Activated CD4-positive, alpha-beta T cell treated with anti-CD3 and anti-CD28 coated beads, Interleukin-2, amount 10 ng/mL, durations not matched to agents 24 days and 14 days (primary cell): Measurements from ENCODE around the gene NCOR1. TPM values are rescaled to one million over a fixed set of nuclear protein-coding genes. Genes with fewer than 3 reads are reported as not detected.
A peak's percentile ranks its signal among the peaks of the same experiment; 100 is the strongest.
"Not testable (repeated sequence)": the region's sequence is repeated elsewhere in the genome, so short reads cannot be mapped to it uniquely, and the experiment has no call there.

Source experiments
- DNase-seq: peaks from one replicate; pipeline ENCODE4 v3.0.0; 2022
- H3K27ac Mint-ChIP-seq: one replicate; pipeline ENCODE4 v1.8.0; 2022; ENCODE audit warnings: mild to moderate bottlenecking, mixed read lengths
- H3K27me3 Mint-ChIP-seq: one replicate; pipeline ENCODE4 v1.8.0; 2022; ENCODE audit warnings: mixed read lengths
- H3K36me3 Mint-ChIP-seq: one replicate; pipeline ENCODE4 v1.8.0; 2022; ENCODE audit warnings: low read depth, mild to moderate bottlenecking, mixed read lengths
- H3K4me1 Mint-ChIP-seq: one replicate; pipeline ENCODE4 v1.8.0; 2021; ENCODE audit warnings: mixed read lengths
- H3K4me3 Mint-ChIP-seq: one replicate; pipeline ENCODE4 v1.8.0; 2022; ENCODE audit warnings: mild to moderate bottlenecking, moderate library complexity, mixed read lengths
- H3K9me3 Mint-ChIP-seq: one replicate; pipeline ENCODE4 v1.8.0; 2021; ENCODE audit warnings: mixed read lengths
- intact Hi-C: fragments of 100-400 bp; cut with micrococcal nuclease; formaldehyde crosslinking; loops from one replicate; pipeline ENCODE4 v1.15.1; 2023
- total RNA-seq: library from RNA; stranded (reverse); gene quantifications from 2 replicates; pipeline ENCODE4 v1.2.3, GENCODE V29; 2022

NCOR1 gene
- total RNA-seq, 1 donor from 2014 or later = 133 TPM

GRCh38 chr17:16081507-16082087 is 133.7 kb downstream of the NCOR1 start:
- Mint-ChIP-seq H3K27ac (no peak overlapping the region), H3K4me3 (no peak overlapping the region), H3K36me3 (peaks cover 76% of the 10 kb centered on the region), H3K9me3 (peaks cover 8% of the 10 kb centered on the region), H3K27me3 (no peaks in the 10 kb centered on the region), H3K4me1 (peaks cover 11% of the 10 kb centered on the region)
- intact Hi-C loops = no loop called here
- no peak for DNase-seq

- peaks cover 7% of the 10 kb centered on the region for H3K4me1 Mint-ChIP-seq
- no peak for DNase-seq
- intact Hi-C loops = no loop called here
- peaks cover 6% of the 10 kb centered on the region for H3K9me3 Mint-ChIP-seq
- H3K4me3 Mint-ChIP-seq = no peak overlapping the region
- H3K27ac Mint-ChIP-seq = no peak overlapping the region
- H3K36me3 Mint-ChIP-seq = peaks cover 74% of the 10 kb centered on the region
- H3K27me3 Mint-ChIP-seq = no peaks in the 10 kb centered on the region
Observed at GRCh38 chr17:16080366-16080765, 135.0 kb downstream of the NCOR1 start.

- Mint-ChIP-seq H3K27me3 (no peaks in the 10 kb centered on the region), H3K4me3 (no peak overlapping the region), H3K27ac (no peak overlapping the region), H3K36me3 (peaks cover 57% of the 10 kb centered on the region), H3K9me3 (no peaks in the 10 kb centered on the region), H3K4me1 (peaks cover 2% of the 10 kb centered on the region)
- DNase-seq = no peak
- intact Hi-C loops = no loop called here
Observed at GRCh38 chr17:16075949-16076348, 139.4 kb downstream of the NCOR1 start.

- peaks cover 2% of the 10 kb centered on the region for H3K4me1 Mint-ChIP-seq
- no peak overlapping the region for H3K4me3 Mint-ChIP-seq
- H3K9me3 Mint-ChIP-seq = no peaks in the 10 kb centered on the region
- DNase-seq = no peak
- no peaks in the 10 kb centered on the region for H3K27me3 Mint-ChIP-seq
- H3K27ac Mint-ChIP-seq = no peak overlapping the region
- peaks cover 61% of the 10 kb centered on the region for H3K36me3 Mint-ChIP-seq
- intact Hi-C loops = no loop called here
Observed at GRCh38 chr17:16074423-16074822, 140.9 kb downstream of the NCOR1 start.

GRCh38 chr17:16073845-16074244 is 141.5 kb downstream of the NCOR1 start:
- no peak for DNase-seq
- Mint-ChIP-seq H3K4me3 (no peak overlapping the region), H3K27me3 (no peaks in the 10 kb centered on the region), H3K27ac (no peak overlapping the region), H3K9me3 (no peaks in the 10 kb centered on the region), H3K36me3 (peaks cover 60% of the 10 kb centered on the region), H3K4me1 (peaks cover 3% of the 10 kb centered on the region)
- intact Hi-C loops = no loop called here

- no peak overlapping the region for H3K27ac Mint-ChIP-seq
- DNase-seq = no peak
- H3K36me3 Mint-ChIP-seq = peaks cover 60% of the 10 kb centered on the region
- peaks cover 8% of the 10 kb centered on the region for H3K4me1 Mint-ChIP-seq
- intact Hi-C loops = no loop called here
- H3K9me3 Mint-ChIP-seq = no peaks in the 10 kb centered on the region
- H3K4me3 Mint-ChIP-seq = no peak overlapping the region
- H3K27me3 Mint-ChIP-seq = no peaks in the 10 kb centered on the region
Observed at GRCh38 chr17:16072031-16072430, 143.3 kb downstream of the NCOR1 start.

GRCh38 chr17:16068323-16068722 is 147.0 kb downstream of the NCOR1 start:
- H3K27me3 Mint-ChIP-seq = no peaks in the 10 kb centered on the region
- no peak overlapping the region for H3K27ac Mint-ChIP-seq
- peaks cover 9% of the 10 kb centered on the region for H3K4me1 Mint-ChIP-seq
- H3K9me3 Mint-ChIP-seq = no peaks in the 10 kb centered on the region
- no peak overlapping the region for H3K4me3 Mint-ChIP-seq
- intact Hi-C loops = no loop called here
- H3K36me3 Mint-ChIP-seq = peaks cover 61% of the 10 kb centered on the region
- DNase-seq = no peak

GRCh38 chr17:16066125-16066524 is 149.2 kb downstream of the NCOR1 start:
- intact Hi-C loops = no loop called here
- H3K27ac Mint-ChIP-seq = no peak overlapping the region
- H3K9me3 Mint-ChIP-seq = no peaks in the 10 kb centered on the region
- no peaks in the 10 kb centered on the region for H3K27me3 Mint-ChIP-seq
- H3K4me1 Mint-ChIP-seq = peaks cover 9% of the 10 kb centered on the region
- peaks cover 75% of the 10 kb centered on the region for H3K36me3 Mint-ChIP-seq
- no peak for DNase-seq
- H3K4me3 Mint-ChIP-seq = no peak overlapping the region

GRCh38 chr17:16061631-16062030 is 153.7 kb downstream of the NCOR1 start:
- Mint-ChIP-seq H3K9me3 (no peaks in the 10 kb centered on the region), H3K27me3 (no peaks in the 10 kb centered on the region), H3K4me3 (no peak overlapping the region), H3K4me1 (peaks cover 3% of the 10 kb centered on the region), H3K36me3 (peaks cover 72% of the 10 kb centered on the region), H3K27ac (no peak overlapping the region)
- intact Hi-C loops = no loop called here
- DNase-seq = no peak

GRCh38 chr17:16055139-16055538 is 160.2 kb downstream of the NCOR1 start:
- intact Hi-C loops, H3K4me1 Mint-ChIP-seq, DNase-seq, H3K27me3 Mint-ChIP-seq, H3K27ac Mint-ChIP-seq, H3K4me3 Mint-ChIP-seq, H3K9me3 Mint-ChIP-seq: not testable (repeated sequence)
- H3K36me3 Mint-ChIP-seq = peaks cover 72% of the 10 kb centered on the region

GRCh38 chr17:16052486-16052885 is 162.8 kb downstream of the NCOR1 start:
- intact Hi-C loops = no loop called here
- no peak overlapping the region for H3K27ac Mint-ChIP-seq
- no peaks in the 10 kb centered on the region for H3K27me3 Mint-ChIP-seq
- peaks cover 12% of the 10 kb centered on the region for H3K4me1 Mint-ChIP-seq
- peaks cover 65% of the 10 kb centered on the region for H3K36me3 Mint-ChIP-seq
- H3K4me3 Mint-ChIP-seq = no peak overlapping the region
- H3K9me3 Mint-ChIP-seq = no peaks in the 10 kb centered on the region
- no peak for DNase-seq

- H3K27me3 Mint-ChIP-seq = no peaks in the 10 kb centered on the region
Observed at GRCh38 chr17:16050844-16051243, 164.5 kb downstream of the NCOR1 start.

GRCh38 chr17:16048811-16049449 is 166.4 kb downstream of the NCOR1 start:
- no peak overlapping the region for H3K4me3 Mint-ChIP-seq
- intact Hi-C loops = no loop called here
- peaks cover 58% of the 10 kb centered on the region for H3K36me3 Mint-ChIP-seq
- DNase-seq = no peak
- H3K4me1 Mint-ChIP-seq = peaks cover 20% of the 10 kb centered on the region
- H3K9me3 Mint-ChIP-seq = no peaks in the 10 kb centered on the region
- H3K27ac Mint-ChIP-seq = no peak overlapping the region
- no peaks in the 10 kb centered on the region for H3K27me3 Mint-ChIP-seq

More at GRCh38 chr17:16050844-16051243, 164.5 kb downstream of the NCOR1 start:
- peaks cover 20% of the 10 kb centered on the region for H3K4me1 Mint-ChIP-seq
- intact Hi-C loops = no loop called here
- H3K4me3 Mint-ChIP-seq = no peak overlapping the region
- H3K9me3 Mint-ChIP-seq = no peaks in the 10 kb centered on the region
- H3K27ac Mint-ChIP-seq = no peak overlapping the region
- H3K36me3 Mint-ChIP-seq = peaks cover 66% of the 10 kb centered on the region
- DNase-seq = no peak

GRCh38 chr17:16046966-16047365 is 168.4 kb downstream of the NCOR1 start:
- H3K9me3 Mint-ChIP-seq = no peaks in the 10 kb centered on the region
- peak overlapping the region; percentile 26 for H3K27ac Mint-ChIP-seq
- intact Hi-C loops = no loop called here
- H3K4me3 Mint-ChIP-seq = no peak overlapping the region
- no peak for DNase-seq
- peaks cover 17% of the 10 kb centered on the region for H3K4me1 Mint-ChIP-seq
- H3K27me3 Mint-ChIP-seq = no peaks in the 10 kb centered on the region
- peaks cover 49% of the 10 kb centered on the region for H3K36me3 Mint-ChIP-seq

GRCh38 chr17:16044487-16044886 is 170.8 kb downstream of the NCOR1 start:
- peaks cover 53% of the 10 kb centered on the region for H3K36me3 Mint-ChIP-seq
- no peak for DNase-seq
- H3K27me3 Mint-ChIP-seq = no peaks in the 10 kb centered on the region
- peaks cover 13% of the 10 kb centered on the region for H3K4me1 Mint-ChIP-seq
- no peak overlapping the region for H3K4me3 Mint-ChIP-seq
- H3K9me3 Mint-ChIP-seq = no peaks in the 10 kb centered on the region
- no peak overlapping the region for H3K27ac Mint-ChIP-seq
- intact Hi-C loops = no loop called here
